ENCODE measurements around the gene TBC1D16. TPM values are rescaled to one million over a fixed set of nuclear protein-coding genes. Genes with fewer than 3 reads are reported as not detected.

TBC1D16 gene
- total RNA-seq, 1 donor from 2014 or later = 21.2 TPM

- no peak for DNase-seq (ENCODE audit: low spot score)
- H3K4me3 Mint-ChIP-seq = no peak overlapping the region
- H3K4me2 ChIP-seq = no peak overlapping the region
- H3F3A ChIP-seq (ENCODE audit: low read depth) = no peaks in the 10 kb centered on the region
- no peak overlapping the region for H3K27ac Mint-ChIP-seq
- no peaks in the 10 kb centered on the region for H4K20me1 ChIP-seq (ENCODE audit: low read depth)
- H3K36me3 Mint-ChIP-seq = no peaks in the 10 kb centered on the region
- H3K27me3 ChIP-seq = no peaks in the 10 kb centered on the region
- H2AFZ ChIP-seq (replicated peaks) = no peak overlapping the region
- no peak overlapping the region for H3K27ac ChIP-seq
- H3K27me3 Mint-ChIP-seq (ENCODE audit: insufficient read depth, low read depth) = peaks cover 24% of the 10 kb centered on the region
- peaks cover 3% of the 10 kb centered on the region for H3K9me3 Mint-ChIP-seq
- no peaks in the 10 kb centered on the region for H3K9me3 ChIP-seq (ENCODE audit: low read depth)
- H3K4me1 ChIP-seq = no peaks in the 10 kb centered on the region
- H3K4me3 ChIP-seq = no peak overlapping the region
- H3K79me2 ChIP-seq (ENCODE audit: low read depth) = no peaks in the 10 kb centered on the region
- no peak overlapping the region for H3K9ac ChIP-seq
- TF ChIP-seq, protein P1, sequence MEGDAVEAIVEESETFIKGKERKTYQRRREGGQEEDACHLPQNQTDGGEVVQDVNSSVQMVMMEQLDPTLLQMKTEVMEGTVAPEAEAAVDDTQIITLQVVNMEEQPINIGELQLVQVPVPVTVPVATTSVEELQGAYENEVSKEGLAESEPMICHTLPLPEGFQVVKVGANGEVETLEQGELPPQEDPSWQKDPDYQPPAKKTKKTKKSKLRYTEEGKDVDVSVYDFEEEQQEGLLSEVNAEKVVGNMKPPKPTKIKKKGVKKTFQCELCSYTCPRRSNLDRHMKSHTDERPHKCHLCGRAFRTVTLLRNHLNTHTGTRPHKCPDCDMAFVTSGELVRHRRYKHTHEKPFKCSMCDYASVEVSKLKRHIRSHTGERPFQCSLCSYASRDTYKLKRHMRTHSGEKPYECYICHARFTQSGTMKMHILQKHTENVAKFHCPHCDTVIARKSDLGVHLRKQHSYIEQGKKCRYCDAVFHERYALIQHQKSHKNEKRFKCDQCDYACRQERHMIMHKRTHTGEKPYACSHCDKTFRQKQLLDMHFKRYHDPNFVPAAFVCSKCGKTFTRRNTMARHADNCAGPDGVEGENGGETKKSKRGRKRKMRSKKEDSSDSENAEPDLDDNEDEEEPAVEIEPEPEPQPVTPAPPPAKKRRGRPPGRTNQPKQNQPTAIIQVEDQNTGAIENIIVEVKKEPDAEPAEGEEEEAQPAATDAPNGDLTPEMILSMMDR (IDR thresholded peaks at IDR 0.05) = no peak
- TF ChIP-seq EZH2phosphoT487 (IDR thresholded peaks at IDR 0.05) (no peak), EZH2 (IDR thresholded peaks at IDR 0.05) (no peak)
- H3K36me3 ChIP-seq = no peaks in the 10 kb centered on the region
- peaks cover 4% of the 10 kb centered on the region for H3K4me1 Mint-ChIP-seq
Observed at GRCh38 chr17:79892457-79893241, 143.0 kb downstream of the TBC1D16 start.

DNA sequence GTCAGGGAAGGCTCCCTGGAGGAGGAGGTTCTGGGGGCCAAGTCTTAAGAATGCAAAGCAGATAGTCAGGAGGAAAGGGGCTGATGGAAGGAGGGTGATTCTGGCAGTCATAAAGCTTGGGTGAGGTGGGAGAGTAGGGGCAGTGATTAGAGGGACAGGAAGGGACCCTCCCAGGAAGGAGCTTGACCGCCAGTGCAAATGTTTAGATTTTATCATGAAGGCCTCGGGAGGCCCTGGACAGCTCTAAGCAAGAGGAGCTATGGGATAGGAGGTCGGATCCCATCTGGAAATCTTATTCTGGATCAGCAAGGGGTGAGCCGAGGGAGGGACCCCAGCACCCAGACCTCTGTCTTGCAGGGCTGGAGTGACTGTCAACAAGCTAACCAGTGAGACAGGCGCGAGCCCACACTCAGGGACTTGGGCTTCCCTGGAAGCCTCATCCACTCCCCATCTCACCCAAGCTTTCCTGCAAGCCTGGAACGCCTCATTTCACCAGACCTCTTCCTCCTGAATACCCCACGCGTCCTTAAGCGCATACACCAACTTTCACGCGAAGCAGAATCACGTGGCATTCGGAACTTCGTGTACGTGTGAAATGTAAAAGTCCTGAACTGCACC is 144.4 kb downstream of the TBC1D16 start:
- H3K27ac Mint-ChIP-seq = no peak overlapping the region
- H3K27me3 Mint-ChIP-seq (ENCODE audit: insufficient read depth, low read depth) = peaks cover 20% of the 10 kb centered on the region
- no peaks in the 10 kb centered on the region for H3K27me3 ChIP-seq
- TF ChIP-seq EZH2 (IDR thresholded peaks at IDR 0.05) (no peak), EZH2phosphoT487 (IDR thresholded peaks at IDR 0.05) (no peak)
- TF ChIP-seq, protein P1 (IDR thresholded peaks at IDR 0.05) = no peak
- peaks cover 4% of the 10 kb centered on the region for H3K4me1 Mint-ChIP-seq
- H3K4me3 ChIP-seq = no peak overlapping the region
- H3K4me1 ChIP-seq = no peaks in the 10 kb centered on the region
- H3K9me3 Mint-ChIP-seq = peaks cover 3% of the 10 kb centered on the region
- no peak overlapping the region for H2AFZ ChIP-seq (replicated peaks)
- H3K9me3 ChIP-seq (ENCODE audit: low read depth) = no peaks in the 10 kb centered on the region
- H3K36me3 Mint-ChIP-seq = no peaks in the 10 kb centered on the region
- H3K9ac ChIP-seq = no peak overlapping the region
- no peaks in the 10 kb centered on the region for H4K20me1 ChIP-seq (ENCODE audit: low read depth)
- no peaks in the 10 kb centered on the region for H3K36me3 ChIP-seq
- H3K4me3 Mint-ChIP-seq = no peak overlapping the region
- no peak overlapping the region for H3K4me2 ChIP-seq
- no peak overlapping the region for H3K27ac ChIP-seq
- H3K79me2 ChIP-seq (ENCODE audit: low read depth) = no peaks in the 10 kb centered on the region
- no peak for DNase-seq (ENCODE audit: low spot score)
- no peaks in the 10 kb centered on the region for H3F3A ChIP-seq (ENCODE audit: low read depth)

DNA sequence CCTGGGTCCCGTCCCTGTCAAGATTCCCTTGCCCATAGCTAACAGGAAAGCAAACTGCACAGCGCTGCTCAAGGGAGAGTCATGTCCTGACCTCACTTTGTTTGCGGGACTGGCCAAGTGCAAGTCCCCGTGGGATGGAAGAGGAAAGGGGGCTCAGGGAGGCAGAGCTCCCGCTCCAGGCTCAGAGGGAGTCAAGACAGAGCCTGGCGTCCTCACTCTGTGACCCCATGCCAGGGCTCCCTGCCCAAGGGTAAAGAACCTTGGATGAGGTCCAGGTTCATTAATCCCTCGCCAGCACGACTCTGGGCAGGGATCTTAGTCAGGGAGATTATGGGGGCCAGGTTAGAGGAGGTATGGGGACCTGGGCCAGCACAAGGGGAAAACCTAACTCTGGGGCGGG is 145.0 kb downstream of the TBC1D16 start:
- Histone ChIP-seq H3K79me2 (ENCODE audit: low read depth) (no peaks in the 10 kb centered on the region), H3K9ac (no peak overlapping the region), H3K9me3 (ENCODE audit: low read depth) (no peaks in the 10 kb centered on the region), H2AFZ (replicated peaks) (no peak overlapping the region), H3K4me3 (no peak overlapping the region), H3K27me3 (no peaks in the 10 kb centered on the region), H4K20me1 (ENCODE audit: low read depth) (no peaks in the 10 kb centered on the region), H3K27ac (no peak overlapping the region), H3K36me3 (no peaks in the 10 kb centered on the region), H3K4me2 (no peak overlapping the region), H3F3A (ENCODE audit: low read depth) (no peaks in the 10 kb centered on the region), H3K4me1 (no peaks in the 10 kb centered on the region)
- Mint-ChIP-seq H3K4me1 (peaks cover 4% of the 10 kb centered on the region), H3K27ac (peak overlapping the region; percentile 11), H3K4me3 (no peak overlapping the region), H3K36me3 (no peaks in the 10 kb centered on the region), H3K27me3 (ENCODE audit: insufficient read depth, low read depth) (peaks cover 18% of the 10 kb centered on the region), H3K9me3 (peaks cover 3% of the 10 kb centered on the region)
- TF ChIP-seq, protein P1 (IDR thresholded peaks at IDR 0.05) = no peak
- TF ChIP-seq EZH2phosphoT487 (IDR thresholded peaks at IDR 0.05) (no peak), EZH2 (IDR thresholded peaks at IDR 0.05) (no peak)
- no peak for DNase-seq (ENCODE audit: low spot score)
